Left ventricle myocardium superior (tissue), 1 donor: ENCODE results near the gene AGTRAP. TPM values are rescaled to one million over a fixed set of nuclear protein-coding genes. Genes with fewer than 3 reads are reported as not detected.

Source experiments
- ATAC-seq: fragments of 200-7000 bp; cut with Tn5 transposase; one replicate; pipeline ENCODE4 v1.9.1; 2020; ENCODE audit warnings: mild to moderate bottlenecking, moderate library complexity
- DNase-seq: peaks from one replicate; pipeline ENCODE4 v3.0.0-alpha.2; 2020
- intact Hi-C: fragments of 100-400 bp; cut with micrococcal nuclease; formaldehyde crosslinking; loops from one replicate; pipeline ENCODE4 v1.11.0; 2022
- total RNA-seq: library from RNA; stranded (reverse); fragmentation: NEBNext Ultra II Directional; extraction: Animal tissue kit (Norgen Biotek cat#: 25700); gene quantifications from one replicate; pipeline ENCODE4 v1.2.1, GENCODE V29; 2021
- donor health status: DM: no; HTN: yes; CAD: no; lungs with severe emphysema.

AGTRAP gene
- total RNA-seq, 1 donor from 2014 or later: 13.4 TPM

GRCh38 chr1:11751087-11751486 lies 15.2 kb downstream of the AGTRAP start:
- DNase-seq (no peak), ATAC-seq (no peak)
- intact Hi-C loops: no loop called here

DNA sequence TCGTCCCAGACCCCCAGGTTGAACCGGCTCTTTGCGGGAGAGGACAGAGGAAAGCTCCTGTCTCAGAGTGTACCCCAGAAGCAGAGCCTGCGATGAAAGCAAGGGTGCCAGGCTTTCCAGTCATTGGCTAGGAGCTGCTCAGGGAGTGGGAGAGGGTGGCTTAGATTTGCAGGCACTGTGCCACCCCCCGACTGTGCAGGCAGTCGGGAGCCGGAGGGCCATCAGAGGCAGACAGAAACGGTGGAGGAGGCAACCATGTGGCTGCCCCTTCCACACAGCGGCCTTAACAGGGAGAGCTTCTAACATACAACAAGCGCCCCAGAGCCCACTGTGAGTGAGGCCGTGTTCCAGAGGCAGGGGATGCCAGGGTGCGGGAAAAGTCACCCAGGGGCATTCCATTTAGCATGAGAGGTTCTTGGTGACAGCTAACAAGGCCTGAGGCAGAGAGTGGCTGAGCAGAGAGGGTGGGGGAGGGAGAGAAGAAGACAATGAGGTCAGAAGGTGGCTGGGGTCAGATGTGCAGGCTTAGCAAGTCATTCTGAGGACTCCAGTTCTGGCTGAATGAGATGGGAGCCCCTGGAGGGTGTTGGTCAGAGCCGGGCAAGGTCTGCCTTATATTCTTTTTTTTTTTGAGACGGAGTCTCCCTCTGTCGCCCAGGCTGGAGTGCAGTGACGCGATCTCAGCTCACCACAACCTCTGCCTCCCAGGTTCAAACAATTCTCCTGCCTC lies 16.6 kb downstream of the AGTRAP start:
- DNase-seq: no peak
- no peak for ATAC-seq
- intact Hi-C loops: no loop called here

DNA sequence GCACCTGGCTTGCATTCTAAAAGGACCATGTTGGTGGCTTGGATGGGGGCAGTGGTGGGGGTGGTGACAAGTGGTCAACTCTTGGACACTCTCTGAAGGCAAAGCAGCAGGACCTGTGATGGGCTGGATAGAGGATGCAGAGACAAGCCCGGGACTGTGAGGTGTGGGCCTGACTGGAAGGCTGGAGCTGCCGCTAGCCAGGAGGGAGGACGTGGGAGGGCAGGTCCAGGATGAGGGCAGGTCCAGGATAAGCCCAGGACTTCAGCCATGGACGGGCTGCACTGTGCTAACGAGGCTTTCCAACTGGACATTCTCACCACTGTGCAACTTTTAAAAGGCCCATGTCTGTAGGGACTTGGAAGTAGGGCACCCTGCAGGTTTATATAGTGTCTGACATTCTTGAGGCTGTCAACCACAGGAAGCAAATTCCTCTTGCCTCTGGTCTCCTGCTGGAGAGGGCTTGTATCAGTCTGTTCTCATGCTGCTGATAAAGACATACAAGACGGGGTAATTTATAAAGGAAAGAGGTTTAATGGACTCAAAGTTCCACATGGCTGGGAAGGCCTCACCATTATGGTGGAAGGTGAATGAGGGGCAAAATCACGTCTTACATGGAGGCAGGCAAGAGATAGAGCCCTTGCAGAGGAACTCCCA lies 17.7 kb downstream of the AGTRAP start:
- no peak for ATAC-seq
- no peak for DNase-seq
- intact Hi-C loops: no loop called here

GRCh38 chr1:11757047-11757446 lies 21.1 kb downstream of the AGTRAP start:
- DNase-seq: no peak
- ATAC-seq: no peak
- intact Hi-C loops: no loop called here

DNA sequence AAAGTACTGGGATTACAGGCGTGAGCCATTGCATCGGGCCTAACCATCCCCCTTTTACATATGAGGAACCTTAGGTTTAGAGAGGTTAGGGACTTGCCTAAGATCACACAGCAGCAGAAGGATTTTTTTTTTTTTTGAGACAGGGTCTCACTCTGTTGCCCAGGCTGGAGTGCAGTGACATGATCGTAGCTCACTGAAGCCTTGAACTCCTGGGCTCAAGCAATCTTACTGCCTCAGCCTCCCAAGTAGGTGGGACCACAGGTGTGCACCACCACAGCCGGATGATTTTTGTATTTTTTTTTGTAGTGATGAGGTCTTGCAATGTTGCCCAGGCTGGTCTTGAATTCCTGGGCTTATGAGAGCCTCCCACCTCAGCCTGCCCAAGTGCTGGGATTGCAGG lies 23.9 kb downstream of the AGTRAP start:
- ATAC-seq: no peak
- no peak for DNase-seq
- intact Hi-C loops: no loop called here

DNA sequence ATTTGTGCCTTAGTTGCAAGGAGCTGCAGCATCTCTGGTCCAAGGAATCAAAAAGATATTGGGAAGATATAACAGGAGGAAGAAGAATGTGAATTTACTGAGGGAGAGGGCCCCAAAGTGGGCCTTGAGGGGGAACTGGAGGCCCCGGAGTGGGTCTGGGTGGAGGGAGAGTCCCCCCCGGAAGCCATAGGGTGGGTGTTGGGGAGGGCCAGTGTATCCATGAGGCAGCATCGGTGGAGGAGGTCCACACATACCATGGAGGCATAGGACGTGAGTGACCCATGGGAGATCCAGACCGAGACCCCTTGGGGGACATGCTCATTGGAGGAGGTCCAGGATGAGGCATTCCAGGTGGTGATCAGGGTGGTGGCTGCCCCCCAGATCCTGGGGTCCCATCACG lies 25.3 kb downstream of the AGTRAP start:
- ATAC-seq: no peak
- no peak for DNase-seq
- intact Hi-C loops: no loop called here

- ATAC-seq (peak; percentile 55), DNase-seq (no peak)
- intact Hi-C loops: no loop called here
Observed at GRCh38 chr1:11761988-11762406, 26.1 kb downstream of the AGTRAP start, which contains the start of gene C1orf167. Gene C1orf167, plus strand, starts transcription at chr1:11762193. Its CDS starts 2,208 bp downstream, at chr1:11764401.

DNA sequence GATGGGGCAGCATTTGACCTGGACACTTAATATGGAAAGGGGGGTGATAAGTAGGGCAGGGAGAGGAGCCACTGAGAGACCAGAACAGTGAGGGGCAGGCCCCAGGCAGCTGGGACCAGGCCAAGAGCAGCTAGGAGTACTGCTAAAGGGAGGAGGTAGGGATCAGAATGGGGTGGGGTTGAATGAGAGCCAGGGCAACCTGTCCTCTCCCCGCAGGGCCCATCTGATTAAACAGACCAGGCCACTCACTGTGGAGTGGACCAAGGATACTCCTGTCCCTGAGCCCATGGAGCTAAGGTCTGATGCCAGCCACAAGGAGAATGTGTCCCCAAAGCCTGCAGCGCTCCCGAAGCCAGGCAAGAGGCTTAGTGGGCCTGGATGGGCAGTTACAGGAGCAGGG lies 28.2 kb downstream of the AGTRAP start:
- DNase-seq (no peak), ATAC-seq (no peak)
- intact Hi-C loops: no loop called here

- ATAC-seq: no peak
- intact Hi-C loops: no loop called here
- DNase-seq: no peak
Observed at GRCh38 chr1:11764519-11764918, 28.6 kb downstream of the AGTRAP start.

GRCh38 chr1:11765661-11766428 lies 29.9 kb downstream of the AGTRAP start:
- intact Hi-C loops: no loop called here
- DNase-seq (no peak), ATAC-seq (no peak)

DNA sequence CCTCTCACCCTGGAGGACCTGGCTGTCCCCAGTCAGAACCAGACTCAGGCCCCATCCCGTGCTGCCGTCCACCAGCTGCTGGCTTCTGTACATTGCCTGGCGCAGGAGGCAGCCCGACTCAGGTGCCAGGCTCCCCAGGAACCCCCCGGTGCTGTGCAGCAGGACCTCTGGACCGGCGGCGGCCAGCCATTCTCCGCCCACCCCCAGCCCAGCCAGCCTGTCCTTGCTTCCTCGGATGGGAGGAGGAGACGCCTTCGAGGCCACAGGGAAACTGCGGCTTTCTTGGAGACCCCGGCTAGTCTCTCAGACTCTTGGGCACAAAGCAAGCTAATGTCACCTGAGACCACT lies 30.5 kb downstream of the AGTRAP start:
- intact Hi-C loops: no loop called here
- DNase-seq: no peak
- no peak for ATAC-seq

GRCh38 chr1:11767922-11768704 lies 32.2 kb downstream of the AGTRAP start:
- ATAC-seq: no peak
- intact Hi-C loops: no loop called here
- DNase-seq: no peak

GRCh38 chr1:11768821-11769220 lies 32.9 kb downstream of the AGTRAP start:
- ATAC-seq: no peak
- intact Hi-C loops: no loop called here
- DNase-seq: no peak

DNA sequence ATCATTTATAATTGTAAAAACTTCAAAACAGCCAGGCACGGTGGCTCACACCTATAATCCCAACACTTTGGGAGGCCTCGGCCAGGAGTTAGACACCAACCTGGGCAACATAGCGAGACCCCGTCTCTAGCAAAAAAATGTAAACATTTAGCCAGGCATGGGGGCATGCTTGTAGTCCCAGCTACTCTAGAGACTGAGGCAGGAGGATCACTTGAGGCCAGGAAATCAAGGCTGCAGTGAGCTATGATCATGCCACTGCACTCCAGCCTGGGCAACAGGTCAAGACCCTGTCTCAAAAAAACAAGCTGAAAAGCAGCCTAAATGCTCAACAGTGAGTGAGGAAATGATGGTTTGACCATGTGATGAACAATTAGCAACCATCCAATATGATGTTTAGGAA lies 33.3 kb downstream of the AGTRAP start:
- ATAC-seq (no peak), DNase-seq (no peak)
- intact Hi-C loops: no loop called here

- intact Hi-C loops: no loop called here
- no peak for ATAC-seq
Observed at GRCh38 chr1:11770011-11770410, 34.1 kb downstream of the AGTRAP start.

DNA sequence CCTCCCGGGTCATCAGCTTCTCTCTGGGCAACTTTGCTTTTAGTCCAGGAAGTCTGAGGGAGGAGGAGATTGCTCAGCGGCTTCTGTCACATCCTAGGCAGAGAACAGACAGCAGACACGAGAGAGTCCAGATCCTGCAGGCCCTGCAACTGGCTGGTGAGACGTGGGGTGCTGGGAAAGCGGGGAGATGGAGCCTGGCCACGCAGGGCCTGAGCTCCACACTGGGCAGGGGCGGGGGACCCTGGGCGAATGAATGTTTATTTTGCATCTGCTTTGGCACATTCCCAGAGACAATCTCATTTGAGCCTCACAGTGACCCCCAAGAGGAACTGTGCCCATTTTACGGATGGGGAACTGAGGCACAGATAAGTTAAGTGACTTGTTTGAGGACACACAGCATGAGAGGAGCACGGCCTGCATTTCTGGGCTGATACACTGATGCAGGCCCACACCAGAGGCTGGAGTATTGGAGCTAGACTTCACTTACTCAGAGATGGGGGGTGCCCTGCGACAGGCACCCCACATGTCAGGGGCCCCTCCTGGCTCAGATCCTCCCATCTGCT lies 35.6 kb downstream of the AGTRAP start:
- ATAC-seq (no peak), DNase-seq (no peak)
- intact Hi-C loops: no loop called here

More at GRCh38 chr1:11770011-11770410, 34.1 kb downstream of the AGTRAP start:
- no peak for DNase-seq

- no peak for DNase-seq
- no peak for ATAC-seq
Observed at GRCh38 chr1:11772458-11772857, 36.5 kb downstream of the AGTRAP start.

GRCh38 chr1:11774753-11775152 lies 38.8 kb downstream of the AGTRAP start:
- ATAC-seq: no peak
- intact Hi-C loops: no loop called here
- DNase-seq: no peak

More at GRCh38 chr1:11772458-11772857, 36.5 kb downstream of the AGTRAP start:
- intact Hi-C loops: no loop called here

DNA sequence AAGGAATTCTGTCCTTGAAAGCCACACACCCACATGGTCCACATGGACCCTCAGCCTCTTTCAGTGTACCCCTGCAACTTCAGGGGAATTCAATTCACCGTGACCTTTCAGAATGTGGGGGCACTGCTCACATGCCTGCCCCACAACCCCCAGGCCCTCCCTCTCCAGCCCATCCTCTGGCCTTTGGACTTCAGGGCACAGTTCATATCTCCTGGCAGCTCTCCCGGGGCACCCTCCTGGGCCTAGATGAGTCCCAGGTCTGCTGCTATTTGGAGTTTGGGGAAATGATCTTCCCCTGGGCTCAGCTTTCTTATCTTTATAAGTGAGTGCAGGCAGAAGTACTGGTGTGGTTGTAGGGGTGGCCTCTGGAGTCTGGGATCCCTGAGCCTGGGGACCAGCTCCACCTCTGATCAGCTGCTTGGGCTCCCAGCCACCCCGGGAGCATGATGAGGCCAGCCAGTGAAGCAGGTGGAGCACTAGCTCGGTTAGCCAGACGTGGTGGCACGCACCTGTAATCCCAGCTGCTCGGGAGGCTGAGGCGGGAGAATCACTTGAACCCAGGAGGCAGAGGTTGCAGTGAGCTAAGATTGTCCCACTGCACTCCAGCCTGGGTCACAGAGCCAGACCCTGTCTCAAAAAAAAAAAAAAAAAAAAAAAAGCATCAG lies 41.9 kb downstream of the AGTRAP start:
- DNase-seq: no peak
- peak; percentile 25 for ATAC-seq

More for the DNA sequence above, 41.9 kb downstream of the AGTRAP start:
- intact Hi-C loops: no loop called here
